ENCODE results near the gene TMEM8B.

- TF ChIP-seq, protein P1, sequence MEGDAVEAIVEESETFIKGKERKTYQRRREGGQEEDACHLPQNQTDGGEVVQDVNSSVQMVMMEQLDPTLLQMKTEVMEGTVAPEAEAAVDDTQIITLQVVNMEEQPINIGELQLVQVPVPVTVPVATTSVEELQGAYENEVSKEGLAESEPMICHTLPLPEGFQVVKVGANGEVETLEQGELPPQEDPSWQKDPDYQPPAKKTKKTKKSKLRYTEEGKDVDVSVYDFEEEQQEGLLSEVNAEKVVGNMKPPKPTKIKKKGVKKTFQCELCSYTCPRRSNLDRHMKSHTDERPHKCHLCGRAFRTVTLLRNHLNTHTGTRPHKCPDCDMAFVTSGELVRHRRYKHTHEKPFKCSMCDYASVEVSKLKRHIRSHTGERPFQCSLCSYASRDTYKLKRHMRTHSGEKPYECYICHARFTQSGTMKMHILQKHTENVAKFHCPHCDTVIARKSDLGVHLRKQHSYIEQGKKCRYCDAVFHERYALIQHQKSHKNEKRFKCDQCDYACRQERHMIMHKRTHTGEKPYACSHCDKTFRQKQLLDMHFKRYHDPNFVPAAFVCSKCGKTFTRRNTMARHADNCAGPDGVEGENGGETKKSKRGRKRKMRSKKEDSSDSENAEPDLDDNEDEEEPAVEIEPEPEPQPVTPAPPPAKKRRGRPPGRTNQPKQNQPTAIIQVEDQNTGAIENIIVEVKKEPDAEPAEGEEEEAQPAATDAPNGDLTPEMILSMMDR (IDR thresholded peaks at IDR 0.05; ENCODE audit: low read depth, low read length, poor library complexity, severe bottlenecking): no peak
- no peak for TF ChIP-seq EZH2phosphoT487 (IDR thresholded peaks at IDR 0.05; ENCODE audit: borderline replicate concordance, low read length)
Measured at GRCh38 chr9:35867538-35867937, 38.5 kb downstream of the TMEM8B start.

Measured in DOHH2 (cell line).